ENCODE results near the gene E2F1.

DNA sequence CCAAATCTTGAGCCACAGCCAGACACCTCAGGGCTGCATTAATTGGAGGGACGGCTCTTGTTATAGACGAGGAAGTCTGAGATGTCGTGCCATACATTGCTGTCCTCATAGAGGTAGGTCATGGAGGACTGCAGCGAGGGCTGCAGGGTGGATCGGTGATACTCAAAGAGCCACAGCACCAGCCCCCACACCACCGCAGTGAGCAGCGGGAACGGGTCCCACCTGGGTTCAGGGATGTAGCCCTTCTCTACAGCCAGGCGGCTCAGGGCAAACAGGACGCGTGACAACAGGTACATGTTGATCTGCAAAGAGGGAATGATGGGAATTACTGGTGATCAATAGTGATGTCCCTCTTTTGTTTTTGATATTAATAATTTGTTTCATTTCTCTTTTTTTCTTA, 21.5 kb upstream of the E2F1 start:
- TF ChIP-seq, protein P1, sequence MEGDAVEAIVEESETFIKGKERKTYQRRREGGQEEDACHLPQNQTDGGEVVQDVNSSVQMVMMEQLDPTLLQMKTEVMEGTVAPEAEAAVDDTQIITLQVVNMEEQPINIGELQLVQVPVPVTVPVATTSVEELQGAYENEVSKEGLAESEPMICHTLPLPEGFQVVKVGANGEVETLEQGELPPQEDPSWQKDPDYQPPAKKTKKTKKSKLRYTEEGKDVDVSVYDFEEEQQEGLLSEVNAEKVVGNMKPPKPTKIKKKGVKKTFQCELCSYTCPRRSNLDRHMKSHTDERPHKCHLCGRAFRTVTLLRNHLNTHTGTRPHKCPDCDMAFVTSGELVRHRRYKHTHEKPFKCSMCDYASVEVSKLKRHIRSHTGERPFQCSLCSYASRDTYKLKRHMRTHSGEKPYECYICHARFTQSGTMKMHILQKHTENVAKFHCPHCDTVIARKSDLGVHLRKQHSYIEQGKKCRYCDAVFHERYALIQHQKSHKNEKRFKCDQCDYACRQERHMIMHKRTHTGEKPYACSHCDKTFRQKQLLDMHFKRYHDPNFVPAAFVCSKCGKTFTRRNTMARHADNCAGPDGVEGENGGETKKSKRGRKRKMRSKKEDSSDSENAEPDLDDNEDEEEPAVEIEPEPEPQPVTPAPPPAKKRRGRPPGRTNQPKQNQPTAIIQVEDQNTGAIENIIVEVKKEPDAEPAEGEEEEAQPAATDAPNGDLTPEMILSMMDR (IDR thresholded peaks at IDR 0.05; ENCODE audit: low read depth, low read length) = no peak
- no peak for TF ChIP-seq POLR2A (IDR thresholded peaks at IDR 0.05; ENCODE audit: extremely low read depth, insufficient read length)

Measured in NB4 (cell line).